AG10803 (cell line): ENCODE measurements around the gene USF2.
"Not testable (repeated sequence)": the region's sequence is repeated elsewhere in the genome, so short reads cannot be mapped to it uniquely, and the experiment has no call there.

Source experiments
- DNase-seq: peaks from one replicate; pipeline ENCODE4 v3.0.0; 2010; ENCODE audit warnings: low read depth
- H3K4me3 ChIP-seq: 2 replicates; pipeline ENCODE4 v1.5.1; 2011; ENCODE audit warnings: mild to moderate bottlenecking, low read length, control low read depth
- CTCF ChIP-seq: conservative IDR thresholded peaks from 2 replicates; pipeline ENCODE4 v1.5.1; 2011; ENCODE audit warnings: mild to moderate bottlenecking, low read length, control low read depth, inconsistent platforms

The USF2 gene

GRCh38 chr19:35231956-35232645 is 36.7 kb upstream of the USF2 start:
- no peak overlapping the region for H3K4me3 ChIP-seq
- no peak for TF ChIP-seq CTCF
- DNase-seq: no peak

GRCh38 chr19:35232912-35233311 is 35.9 kb upstream of the USF2 start:
- no peak for DNase-seq
- H3K4me3 ChIP-seq: no peak overlapping the region
- no peak for TF ChIP-seq CTCF

- TF ChIP-seq CTCF: 0 out of 2 replicates have a peak, but pooled peaks have one; percentile 9
- DNase-seq: no peak
- H3K4me3 ChIP-seq: no peak overlapping the region
Measured at GRCh38 chr19:35236638-35237400, 31.9 kb upstream of the USF2 start.

DNA sequence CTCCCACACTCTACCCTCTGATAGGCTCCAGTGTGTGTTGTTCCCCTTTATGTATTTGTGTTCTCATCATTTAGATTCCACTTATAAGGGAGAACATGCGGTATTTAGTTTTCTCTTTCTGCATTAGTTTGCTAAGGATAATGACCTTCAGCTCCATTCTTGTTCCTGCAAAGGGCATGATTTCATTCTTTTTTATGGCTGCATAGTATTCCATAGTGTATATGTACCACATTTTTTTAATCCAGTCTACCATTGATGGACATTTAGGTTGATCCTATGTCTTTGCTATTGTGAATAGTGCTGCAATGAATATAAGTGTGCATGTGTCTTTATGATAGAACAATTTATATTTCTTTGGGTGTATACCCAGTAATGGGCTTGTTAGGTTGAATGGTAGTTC is 29.2 kb upstream of the USF2 start:
- H3K4me3 ChIP-seq, DNase-seq: not testable (repeated sequence)

GRCh38 chr19:35240327-35240726 is 28.4 kb upstream of the USF2 start:
- DNase-seq: no peak
- no peak overlapping the region for H3K4me3 ChIP-seq
- no peak for TF ChIP-seq CTCF

- no peak for DNase-seq
- TF ChIP-seq CTCF: no peak
- H3K4me3 ChIP-seq: no peak overlapping the region
Measured at GRCh38 chr19:35241417-35241816, 27.3 kb upstream of the USF2 start.

GRCh38 chr19:35246466-35247092 is 22.2 kb upstream of the USF2 start:
- TF ChIP-seq CTCF: no peak
- no peak for DNase-seq
- H3K4me3 ChIP-seq: no peak overlapping the region
